ENCODE data around the gene PIM3.

The PIM3 gene

GRCh38 chr22:49964136-49965090, 3.8 kb downstream of the PIM3 start:
- TF ChIP-seq, protein P1, sequence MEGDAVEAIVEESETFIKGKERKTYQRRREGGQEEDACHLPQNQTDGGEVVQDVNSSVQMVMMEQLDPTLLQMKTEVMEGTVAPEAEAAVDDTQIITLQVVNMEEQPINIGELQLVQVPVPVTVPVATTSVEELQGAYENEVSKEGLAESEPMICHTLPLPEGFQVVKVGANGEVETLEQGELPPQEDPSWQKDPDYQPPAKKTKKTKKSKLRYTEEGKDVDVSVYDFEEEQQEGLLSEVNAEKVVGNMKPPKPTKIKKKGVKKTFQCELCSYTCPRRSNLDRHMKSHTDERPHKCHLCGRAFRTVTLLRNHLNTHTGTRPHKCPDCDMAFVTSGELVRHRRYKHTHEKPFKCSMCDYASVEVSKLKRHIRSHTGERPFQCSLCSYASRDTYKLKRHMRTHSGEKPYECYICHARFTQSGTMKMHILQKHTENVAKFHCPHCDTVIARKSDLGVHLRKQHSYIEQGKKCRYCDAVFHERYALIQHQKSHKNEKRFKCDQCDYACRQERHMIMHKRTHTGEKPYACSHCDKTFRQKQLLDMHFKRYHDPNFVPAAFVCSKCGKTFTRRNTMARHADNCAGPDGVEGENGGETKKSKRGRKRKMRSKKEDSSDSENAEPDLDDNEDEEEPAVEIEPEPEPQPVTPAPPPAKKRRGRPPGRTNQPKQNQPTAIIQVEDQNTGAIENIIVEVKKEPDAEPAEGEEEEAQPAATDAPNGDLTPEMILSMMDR (IDR thresholded peaks at IDR 0.05) = no peak
- no peak for TF ChIP-seq ZFX (IDR thresholded peaks at IDR 0.05; ENCODE audit: borderline replicate concordance)
- H3K27ac ChIP-seq = peak overlapping the region; percentile 98

DNA sequence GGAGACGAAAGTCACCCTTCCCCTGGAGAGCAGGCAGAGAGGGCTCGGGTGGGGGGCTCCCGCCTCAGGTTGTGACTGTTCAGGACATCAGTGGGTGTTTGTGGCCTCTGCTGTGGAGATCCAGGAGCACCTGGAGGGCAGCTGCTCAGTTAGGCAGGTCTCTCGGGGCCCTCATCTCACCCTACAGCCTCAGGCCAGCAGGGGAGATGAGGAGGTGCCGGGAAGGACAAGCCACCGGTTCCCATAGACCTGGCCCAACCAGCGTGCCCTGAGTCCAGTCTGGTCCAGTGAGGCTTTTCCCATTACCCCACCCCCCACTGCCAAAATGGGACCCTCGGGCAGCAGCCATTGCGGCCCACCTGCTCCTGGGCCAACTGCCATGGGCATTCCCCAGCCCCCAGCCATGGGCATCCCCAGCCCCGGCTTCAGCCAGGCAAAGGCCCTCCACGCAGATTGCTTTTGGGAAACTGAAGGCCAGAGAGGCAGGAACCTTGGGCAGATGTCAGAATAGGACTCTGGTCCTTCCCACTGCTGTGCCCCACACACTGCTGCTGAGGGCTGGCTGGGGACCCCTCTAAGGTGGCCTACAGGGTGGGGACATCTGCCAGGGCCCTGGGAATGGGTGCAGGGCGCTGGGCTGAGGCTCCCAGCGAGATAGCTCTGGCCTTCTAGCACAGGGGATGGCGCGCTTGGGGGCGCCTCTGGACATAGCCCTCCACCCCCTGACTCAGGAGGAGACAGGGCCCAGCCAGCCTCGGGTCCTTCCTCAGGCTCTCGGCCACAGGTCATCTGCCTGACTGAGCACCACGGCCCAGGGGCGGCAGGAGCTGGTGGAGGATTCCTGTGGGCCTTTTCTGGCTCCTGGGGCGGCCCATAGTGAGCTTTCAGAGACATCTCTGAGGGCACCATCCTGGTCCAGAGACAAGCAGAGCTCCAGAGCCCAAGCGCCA, 4.8 kb downstream of the PIM3 start:
- H3K27ac ChIP-seq = peak overlapping the region; percentile 98
- TF ChIP-seq ZFX (IDR thresholded peaks at IDR 0.05; ENCODE audit: borderline replicate concordance) = no peak
- TF ChIP-seq, protein P1 (IDR thresholded peaks at IDR 0.05) = no peak

DNA sequence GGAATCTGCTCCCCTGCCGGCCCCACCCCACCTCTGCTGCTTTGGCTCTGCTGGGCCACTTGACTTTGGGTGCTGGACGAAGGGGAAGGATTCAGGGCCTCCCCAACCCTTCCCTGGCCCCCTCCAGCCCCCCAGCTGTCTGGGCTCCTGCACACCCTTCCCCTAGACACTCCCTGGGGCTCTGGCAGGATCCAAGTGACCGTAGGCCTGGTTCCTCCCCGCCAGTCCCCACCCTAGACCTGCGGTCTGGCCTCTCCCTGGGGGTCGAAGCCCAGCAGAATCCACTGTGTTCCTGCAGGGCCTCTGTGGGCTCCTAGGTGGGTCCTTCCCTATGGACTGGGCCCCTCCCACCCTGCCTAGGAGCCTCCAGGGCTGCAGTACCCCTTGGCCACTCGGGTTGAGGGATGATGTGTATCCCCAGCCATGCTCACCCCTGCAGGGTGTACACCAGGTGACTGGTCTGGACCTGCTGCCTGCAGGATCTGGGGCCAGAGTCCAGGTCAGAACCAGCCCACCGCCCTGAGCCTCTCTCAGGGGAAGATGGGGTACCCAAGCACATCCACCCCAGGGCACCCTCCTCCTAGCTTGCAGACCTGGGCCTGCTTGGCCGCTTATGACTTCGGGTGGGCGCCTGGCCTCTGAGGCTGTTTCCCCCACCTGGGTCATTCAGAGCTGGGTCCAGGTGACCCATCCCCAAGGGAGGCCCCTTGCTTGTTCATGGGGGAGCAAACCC, 5.6 kb downstream of the PIM3 start:
- peak overlapping the region; percentile 98 for H3K27ac ChIP-seq
- no peak for TF ChIP-seq ZFX (IDR thresholded peaks at IDR 0.05; ENCODE audit: borderline replicate concordance)
- TF ChIP-seq, protein P1 (IDR thresholded peaks at IDR 0.05) = no peak

- H3K27ac ChIP-seq = peak overlapping the region; percentile 98
- TF ChIP-seq ZFX (IDR thresholded peaks at IDR 0.05; ENCODE audit: borderline replicate concordance) = no peak
- TF ChIP-seq, protein P1 (IDR thresholded peaks at IDR 0.05) = no peak
These were observed 6.5 kb downstream of the PIM3 start for GRCh38 chr22:49966774-49967705.

DNA sequence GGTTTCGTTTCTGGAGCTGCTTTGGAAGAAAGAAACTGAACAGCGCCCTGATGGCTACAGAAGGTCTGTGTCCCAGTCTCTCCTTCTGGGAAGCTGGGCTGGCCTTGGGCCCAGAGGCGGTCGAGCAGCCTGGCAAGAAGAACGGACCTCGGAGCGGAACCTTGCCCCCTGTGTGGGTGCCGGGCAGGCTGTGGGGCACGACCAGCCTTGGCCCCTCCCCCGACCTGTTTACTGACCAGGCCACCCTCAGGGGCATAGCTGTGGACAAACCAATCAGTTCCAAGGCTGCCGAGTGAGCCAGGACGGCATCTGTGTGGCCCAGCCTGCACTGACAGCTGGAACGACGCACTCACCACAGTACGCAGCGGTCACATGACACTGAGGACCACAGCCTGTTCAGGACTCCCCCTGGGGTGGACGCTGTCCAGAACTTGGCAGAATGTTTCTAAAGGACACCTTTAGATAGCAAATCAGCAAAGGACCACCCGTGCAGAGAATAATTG, 7.2 kb downstream of the PIM3 start:
- peak overlapping the region; percentile 98 for H3K27ac ChIP-seq
- TF ChIP-seq, protein P1 (IDR thresholded peaks at IDR 0.05) = no peak

DNA sequence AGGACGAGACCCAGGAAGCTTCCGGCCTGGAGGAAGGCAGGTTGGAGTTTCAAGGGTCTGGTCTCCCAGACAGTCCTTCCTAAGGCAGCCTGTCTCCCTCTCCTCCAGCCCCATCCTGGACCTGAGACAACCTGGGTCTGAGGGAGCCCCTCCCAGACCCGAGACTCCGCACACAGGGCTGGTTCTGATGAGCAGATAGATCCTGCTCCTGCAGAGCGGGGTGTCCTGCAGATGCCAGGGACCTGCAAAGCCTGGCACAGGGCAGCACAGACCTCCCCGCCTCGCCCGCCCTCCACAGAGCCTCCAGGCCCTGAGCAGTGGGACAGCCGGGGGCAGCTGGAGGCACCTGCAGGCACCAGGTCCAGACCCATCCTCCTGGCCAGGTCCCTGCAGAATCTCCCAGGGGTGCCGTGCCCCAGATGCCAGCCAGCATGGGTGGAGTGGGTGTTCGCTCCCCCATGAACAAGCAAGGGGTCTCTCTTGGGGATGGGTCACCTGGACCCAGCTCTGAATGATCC, 7.8 kb downstream of the PIM3 start:
- peak overlapping the region; percentile 98 for H3K27ac ChIP-seq
- TF ChIP-seq, protein P1 (IDR thresholded peaks at IDR 0.05) = no peak
- no peak for TF ChIP-seq ZFX (IDR thresholded peaks at IDR 0.05; ENCODE audit: borderline replicate concordance)
